ENCODE results near the gene CERS5.
"Not testable (repeated sequence)": the region's sequence is repeated elsewhere in the genome, so short reads cannot be mapped to it uniquely, and the experiment has no call there.

The CERS5 gene

GRCh38 chr12:50186681-50187080 is 19.5 kb upstream of the CERS5 start:
- FAIRE-seq, result no peak

- FAIRE-seq, result no peak
Observed at GRCh38 chr12:50185970-50186663, 18.9 kb upstream of the CERS5 start.

- no peak for FAIRE-seq
Observed at GRCh38 chr12:50185301-50185895, 18.2 kb upstream of the CERS5 start.

- FAIRE-seq, result no peak
Observed at GRCh38 chr12:50184261-50184660, 17.1 kb upstream of the CERS5 start.

- no peak for FAIRE-seq
Observed at GRCh38 chr12:50182461-50182860, 15.3 kb upstream of the CERS5 start.

GRCh38 chr12:50181691-50182090 is 14.5 kb upstream of the CERS5 start:
- FAIRE-seq, result no peak

GRCh38 chr12:50175716-50176026 is 8.5 kb upstream of the CERS5 start:
- no peak for FAIRE-seq

GRCh38 chr12:50174971-50175715 is 8.0 kb upstream of the CERS5 start:
- FAIRE-seq, result peak; percentile 95

- FAIRE-seq, result no peak
Observed at GRCh38 chr12:50166799-50167048, 445 bp downstream of the CERS5 start.

- FAIRE-seq, result no peak
Observed at GRCh38 chr12:50164963-50165362, 2.2 kb downstream of the CERS5 start.

GRCh38 chr12:50162230-50162629 is 4.9 kb downstream of the CERS5 start:
- FAIRE-seq, result no peak

- FAIRE-seq, result no peak
Observed at GRCh38 chr12:50160643-50161042, 6.5 kb downstream of the CERS5 start.

- FAIRE-seq, result no peak
Observed at GRCh38 chr12:50157259-50157658, 9.9 kb downstream of the CERS5 start.

- FAIRE-seq, result no peak
Observed at GRCh38 chr12:50156641-50157040, 10.5 kb downstream of the CERS5 start.

- not testable (repeated sequence) for FAIRE-seq
Observed at GRCh38 chr12:50154947-50155346, 12.2 kb downstream of the CERS5 start.

GRCh38 chr12:50151047-50151687 is 16.0 kb downstream of the CERS5 start:
- FAIRE-seq, result no peak

GRCh38 chr12:50149311-50149710 is 17.9 kb downstream of the CERS5 start:
- FAIRE-seq, result no peak

- FAIRE-seq, result not testable (repeated sequence)
Observed at GRCh38 chr12:50148011-50148410, 19.2 kb downstream of the CERS5 start.

GRCh38 chr12:50147281-50147680 is 19.9 kb downstream of the CERS5 start:
- FAIRE-seq, result no peak

- FAIRE-seq, result no peak
Observed at GRCh38 chr12:50145439-50145838, 21.7 kb downstream of the CERS5 start.

GRCh38 chr12:50142993-50143392 is 24.2 kb downstream of the CERS5 start:
- FAIRE-seq, result no peak

GRCh38 chr12:50132505-50133135 is 34.5 kb downstream of the CERS5 start:
- FAIRE-seq, result no peak

GRCh38 chr12:50129290-50129689 is 37.9 kb downstream of the CERS5 start:
- FAIRE-seq, result no peak

GRCh38 chr12:50127546-50127945 is 39.6 kb downstream of the CERS5 start:
- no peak for FAIRE-seq
